NB4 (cell line): ENCODE results near the gene MAPK8IP3.

Experiments used
- CTCF ChIP-seq: IDR thresholded peaks from one replicate; pipeline ENCODE4 v1.5.1; 2012; ENCODE audit warnings: low read depth, low read length
- MAX ChIP-seq: IDR thresholded peaks from 2 replicates; pipeline ENCODE4 v1.6.1; 2011; ENCODE audit warnings: low read depth, low read length
- MYC ChIP-seq: IDR thresholded peaks from 2 replicates; pipeline ENCODE4 v1.6.1; 2011; ENCODE audit warnings: low read depth, low read length
- POLR2A ChIP-seq: IDR thresholded peaks from 2 replicates; pipeline ENCODE4 v1.6.1; 2011; ENCODE audit warnings: mild to moderate bottlenecking; ENCODE audit not compliant: insufficient read length; ENCODE audit errors: extremely low read depth

- no peak for TF ChIP-seq CTCF
- no peak for TF ChIP-seq POLR2A
- no peak for TF ChIP-seq MAX
- no peak for TF ChIP-seq MYC
Observed at GRCh38 chr16:1656808-1657617, 49.0 kb upstream of the MAPK8IP3 start.
